Colon (tissue), 2 donors: Measurements from ENCODE around the gene CKS2.

Source experiments
- FAIRE-seq: peaks from 2 replicates; lab custom pipeline; 2012; peaks lifted over from hg19 to GRCh38; lab: Jason Lieb, UNC
- donor health status: control.
- donor health status: control.

Gene CKS2

GRCh38 chr9:89350988-89351557 lies 40.1 kb downstream of the CKS2 start:
- no peak for FAIRE-seq

- no peak for FAIRE-seq
Observed at GRCh38 chr9:89351584-89352300, 40.7 kb downstream of the CKS2 start.

- no peak for FAIRE-seq
Observed at GRCh38 chr9:89352451-89352850, 41.5 kb downstream of the CKS2 start.

GRCh38 chr9:89352874-89353649 lies 42.1 kb downstream of the CKS2 start:
- no peak for FAIRE-seq

GRCh38 chr9:89353989-89354388 lies 43.0 kb downstream of the CKS2 start:
- no peak for FAIRE-seq

GRCh38 chr9:89354471-89354870 lies 43.5 kb downstream of the CKS2 start:
- no peak for FAIRE-seq

GRCh38 chr9:89356782-89357181 lies 45.8 kb downstream of the CKS2 start:
- no peak for FAIRE-seq

- FAIRE-seq, result no peak
Observed at GRCh38 chr9:89357331-89358197, 46.6 kb downstream of the CKS2 start.

GRCh38 chr9:89358376-89358916 lies 47.5 kb downstream of the CKS2 start:
- FAIRE-seq, result no peak

- FAIRE-seq, result no peak
Observed at GRCh38 chr9:89358985-89359384, 48.0 kb downstream of the CKS2 start.

- no peak for FAIRE-seq
Observed at GRCh38 chr9:89359751-89360261, 48.8 kb downstream of the CKS2 start.

GRCh38 chr9:89360465-89360864 lies 49.5 kb downstream of the CKS2 start:
- FAIRE-seq, result no peak

GRCh38 chr9:89361031-89361430 lies 50.0 kb downstream of the CKS2 start:
- no peak for FAIRE-seq

- no peak for FAIRE-seq
Observed at GRCh38 chr9:89361816-89362646, 51.0 kb downstream of the CKS2 start.

GRCh38 chr9:89362647-89363310 lies 51.8 kb downstream of the CKS2 start:
- FAIRE-seq, result no peak

- no peak for FAIRE-seq
Observed at GRCh38 chr9:89363311-89363670, 52.3 kb downstream of the CKS2 start.

GRCh38 chr9:89363921-89364665 lies 53.1 kb downstream of the CKS2 start:
- FAIRE-seq, result no peak

- no peak for FAIRE-seq
Observed at GRCh38 chr9:89364666-89365531, 53.9 kb downstream of the CKS2 start.

- FAIRE-seq, result no peak
Observed at GRCh38 chr9:89365532-89365912, 54.5 kb downstream of the CKS2 start.
